Keratinocyte (primary cell): ENCODE data around the gene TARBP2. TPM values are rescaled to one million over a fixed set of nuclear protein-coding genes. Genes with fewer than 3 reads are reported as not detected.

Experiments used
- DNase-seq: peaks from one replicate; pipeline ENCODE4 v3.0.0-alpha.2; 2011; ENCODE audit warnings: low read depth, missing footprints, low spot score
- FAIRE-seq: peaks from 2 replicates; lab custom pipeline; 2011; peaks lifted over from hg19 to GRCh38; lab: Jason Lieb, UNC
- H2AFZ ChIP-seq: 2 replicates; pipeline ENCODE4 v1.6.0; 2012; ENCODE audit warnings: low read length, control low read depth, inconsistent platforms; ENCODE audit not compliant: control insufficient read depth
- H3K27ac ChIP-seq: 2 replicates; pipeline ENCODE4 v1.5.1; 2011; ENCODE audit warnings: low read length; ENCODE audit not compliant: control insufficient read depth, insufficient read depth
- H3K27me3 ChIP-seq: 3 replicates; pipeline ENCODE4 v1.6.0; 2011; ENCODE audit warnings: low read length; ENCODE audit not compliant: control insufficient read depth, insufficient read depth; ENCODE audit errors: extremely low read depth
- H3K36me3 ChIP-seq, 2 experiments: 2 replicates in 1 of 2; 3 replicates in 1 of 2; pipeline ENCODE4 v1.5.1; 2011; ENCODE audit warnings: low read length in 2 of 2, mild to moderate bottlenecking in 1 of 2; ENCODE audit not compliant: control insufficient read depth in 2 of 2, insufficient read depth in 2 of 2; ENCODE audit errors: extremely low read depth in 1 of 2
- H3K4me1 ChIP-seq: 3 replicates; pipeline ENCODE4 v1.5.1; 2011; ENCODE audit warnings: low read length; ENCODE audit not compliant: control insufficient read depth, insufficient read depth; ENCODE audit errors: extremely low read depth
- H3K4me2 ChIP-seq: 3 replicates; pipeline ENCODE4 v1.6.0; 2011; ENCODE audit warnings: low read depth, low read length; ENCODE audit not compliant: control insufficient read depth, insufficient read depth; ENCODE audit errors: extremely low read depth
- H3K4me3 ChIP-seq, 3 experiments: fragments of 200-600 bp in 1 of 3; sonication (generic) in 1 of 3; 2 replicates in 2 of 3; 3 replicates in 1 of 3; pipeline ENCODE4 v1.5.1; 2011 to 2016; ENCODE audit warnings: low read length in 3 of 3, mild to moderate bottlenecking in 3 of 3, control low read depth in 2 of 3, inconsistent platforms in 1 of 3, low read depth in 1 of 3, mixed read lengths in 1 of 3, mixed run types in 1 of 3, moderate library complexity in 1 of 3; ENCODE audit not compliant: control insufficient read depth in 2 of 3, insufficient read depth in 2 of 3; ENCODE audit errors: extremely low read depth in 1 of 3
- H3K79me2 ChIP-seq: 2 replicates; pipeline ENCODE4 v1.6.0; 2012; ENCODE audit warnings: low read length; ENCODE audit not compliant: control insufficient read depth, insufficient read depth
- H3K9ac ChIP-seq: 3 replicates; pipeline ENCODE4 v1.6.0; 2011; ENCODE audit warnings: low read length; ENCODE audit not compliant: control insufficient read depth, insufficient read depth; ENCODE audit errors: extremely low read depth
- H3K9me1 ChIP-seq: 3 replicates; pipeline ENCODE4 v1.6.0; 2011; ENCODE audit warnings: low read length; ENCODE audit not compliant: control insufficient read depth, insufficient read depth; ENCODE audit errors: extremely low read depth
- H3K9me3 ChIP-seq: 2 replicates; pipeline ENCODE4 v1.5.1; 2012; ENCODE audit warnings: low read depth, low read length; ENCODE audit not compliant: control insufficient read depth
- H4K20me1 ChIP-seq: 3 replicates; pipeline ENCODE4 v1.6.0; 2011; ENCODE audit warnings: low read length; ENCODE audit not compliant: control insufficient read depth, insufficient read depth; ENCODE audit errors: extremely low read depth
- CTCF ChIP-seq, 3 experiments: IDR thresholded peaks in 1 of 3; conservative IDR thresholded peaks in 1 of 3; optimal IDR thresholded peaks in 1 of 3; 2 replicates in 2 of 3; 3 replicates in 1 of 3; pipeline versions ENCODE3 to v1.5.1; 2011; ENCODE audit warnings: low read length in 3 of 3, mild to moderate bottlenecking in 3 of 3, moderate library complexity in 2 of 3, control low read depth in 1 of 3, inconsistent platforms in 1 of 3; ENCODE audit not compliant: insufficient read depth in 2 of 3; ENCODE audit errors: extremely low read depth in 1 of 3
- EZH2 ChIP-seq: IDR thresholded peaks from one replicate; pipeline ENCODE4 v1.6.1; 2012; ENCODE audit warnings: inconsistent platforms, mild to moderate bottlenecking, low read length, moderate library complexity
- dilution Hi-C: fragments of 300-500 bp; cut with MboI; formaldehyde crosslinking; loops from one replicate; pipeline ENCODE4 v1.7.0; 2020; ENCODE audit warnings: low sequenced_read_pairs; ENCODE audit not compliant: extremely low pct_ligation_motif_present
- polyA plus RNA-seq, 5 experiments: library from polyadenylated mRNA; depleted of rRNA in 3 of 5; stranded (reverse) in 3 of 5; stranded (forward) in 1 of 5; unstranded in 1 of 5; fragments of >200 nt; gene quantifications; 1 replicate in 1 of 5; 2 replicates in 3 of 5; 3 replicates in 1 of 5; pipeline versions ENCODE4 v1.2.1 to v1.2.3, GENCODE V29; 2011 to 2012; ENCODE audit warnings: missing spikeins in 2 of 5, low read depth in 1 of 5, low replicate concordance in 1 of 5

The TARBP2 gene
- polyA plus RNA-seq, 1 donor (not counting 4 experiments of a cell fraction or from before 2014, with no cell fraction given): 21.0 TPM

DNA sequence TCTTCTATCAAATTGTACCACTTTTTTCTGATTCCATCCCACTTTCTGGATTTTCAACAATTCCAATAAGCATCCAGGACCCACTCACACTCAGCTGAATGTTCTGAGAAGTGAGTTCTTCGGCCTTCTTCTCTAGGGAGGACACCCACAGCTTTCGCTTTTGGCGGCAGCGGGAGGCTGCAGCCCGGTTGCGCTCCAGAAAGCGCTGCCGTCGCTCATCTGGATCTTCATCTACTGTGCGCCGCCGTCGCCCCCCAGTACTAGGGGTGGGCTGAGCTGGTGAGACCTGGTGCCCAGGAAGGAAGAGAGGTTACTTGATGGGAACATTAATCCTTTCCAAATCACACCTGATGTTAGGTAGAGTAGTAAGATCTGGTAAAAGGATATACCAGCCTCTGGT, 23.4 kb downstream of the TARBP2 start:
- peaks cover 6 to 18% of the 10 kb centered on the region in 2 experiments for H3K36me3 ChIP-seq
- no peaks in the 10 kb centered on the region for H3K4me1 ChIP-seq
- H3K27me3 ChIP-seq: no peaks in the 10 kb centered on the region
- FAIRE-seq (no peak), DNase-seq (no peak)
- no peak for TF ChIP-seq EZH2
- TF ChIP-seq CTCF (optimal IDR thresholded peaks at IDR 0.05 in 1 of 3, IDR thresholded peaks at IDR 0.05 in 1 of 3, conservative IDR thresholded peaks at IDR 0.05 in 1 of 3; ENCODE audit: extremely low read depth in 1 of 3, insufficient read depth in 2 of 3, low read length in 3 of 3): no peak
- H2AFZ ChIP-seq: no peak overlapping the region
- no peak overlapping the region for H3K4me3 ChIP-seq
- no peaks in the 10 kb centered on the region for H3K9me3 ChIP-seq
- H3K9ac ChIP-seq: no peak overlapping the region
- no peak overlapping the region for H3K27ac ChIP-seq
- H4K20me1 ChIP-seq: no peaks in the 10 kb centered on the region
- no peaks in the 10 kb centered on the region for H3K79me2 ChIP-seq
- H3K4me2 ChIP-seq: no peak overlapping the region
- dilution Hi-C loops: no loop called here
- H3K9me1 ChIP-seq: no peaks in the 10 kb centered on the region

DNA sequence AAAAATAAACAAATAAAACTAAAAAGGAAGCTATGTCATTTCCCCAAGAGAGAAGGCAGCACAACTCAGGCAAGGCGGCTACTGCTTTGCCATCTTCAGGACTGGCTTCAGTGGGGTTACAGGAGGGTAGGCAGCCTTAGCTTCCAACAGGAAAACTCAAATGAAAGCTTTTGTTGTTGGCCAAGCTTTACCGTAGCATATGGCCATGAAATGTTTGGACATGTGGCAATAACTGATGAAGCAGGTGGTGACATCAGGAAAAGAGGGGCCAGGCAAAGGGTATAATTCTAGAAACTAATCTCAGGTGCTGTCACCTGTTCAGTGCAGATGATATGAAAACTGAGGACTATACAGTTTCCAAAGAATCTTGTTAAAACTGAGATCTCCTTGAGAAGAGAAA, 29.0 kb downstream of the TARBP2 start:
- DNase-seq (no peak), FAIRE-seq (no peak)
- no peaks in the 10 kb centered on the region for H3K27me3 ChIP-seq
- H3K27ac ChIP-seq: no peak overlapping the region
- peaks cover 2% of the 10 kb centered on the region for H3K4me1 ChIP-seq
- TF ChIP-seq CTCF (optimal IDR thresholded peaks at IDR 0.05 in 1 of 3, IDR thresholded peaks at IDR 0.05 in 1 of 3, conservative IDR thresholded peaks at IDR 0.05 in 1 of 3; ENCODE audit: extremely low read depth in 1 of 3, insufficient read depth in 2 of 3, low read length in 3 of 3) (no peak), EZH2 (no peak)
- H3K4me3 ChIP-seq: no peak overlapping the region
- no peak overlapping the region for H3K9ac ChIP-seq
- H3K9me3 ChIP-seq: no peaks in the 10 kb centered on the region
- peaks cover 7 to 26% of the 10 kb centered on the region in 2 experiments for H3K36me3 ChIP-seq
- no peak overlapping the region for H3K4me2 ChIP-seq
- no peaks in the 10 kb centered on the region for H4K20me1 ChIP-seq
- H2AFZ ChIP-seq: no peak overlapping the region
- no peaks in the 10 kb centered on the region for H3K79me2 ChIP-seq
- no peaks in the 10 kb centered on the region for H3K9me1 ChIP-seq
- dilution Hi-C loops: no loop called here
